KOPT-K1 (cell line): ENCODE data around the gene TWSG1.
"Not testable (repeated sequence)": the region's sequence is repeated elsewhere in the genome, so short reads cannot be mapped to it uniquely, and the experiment has no call there.

Source experiments
- H3K27ac ChIP-seq: fragments of 200-600 bp; sonication (generic); 2 replicates; pipeline ENCODE4 v1.5.1; 2016; ENCODE audit warnings: antibody characterized with exemption, mild to moderate bottlenecking, low read depth, low read length; ENCODE audit not compliant: poor library complexity, severe bottlenecking
- H3K36me3 ChIP-seq: fragments of 200-600 bp; sonication (generic); 2 replicates; pipeline ENCODE4 v1.5.1; 2017; ENCODE audit warnings: antibody characterized with exemption, mild to moderate bottlenecking, low read length, moderate library complexity; ENCODE audit not compliant: insufficient read depth
- H3K9me3 ChIP-seq: fragments of 200-600 bp; sonication (generic); 2 replicates; pipeline ENCODE4 v1.5.1; 2017; ENCODE audit warnings: antibody characterized with exemption, low read length, mild to moderate bottlenecking; ENCODE audit not compliant: insufficient read depth, poor library complexity, severe bottlenecking

Gene TWSG1

DNA sequence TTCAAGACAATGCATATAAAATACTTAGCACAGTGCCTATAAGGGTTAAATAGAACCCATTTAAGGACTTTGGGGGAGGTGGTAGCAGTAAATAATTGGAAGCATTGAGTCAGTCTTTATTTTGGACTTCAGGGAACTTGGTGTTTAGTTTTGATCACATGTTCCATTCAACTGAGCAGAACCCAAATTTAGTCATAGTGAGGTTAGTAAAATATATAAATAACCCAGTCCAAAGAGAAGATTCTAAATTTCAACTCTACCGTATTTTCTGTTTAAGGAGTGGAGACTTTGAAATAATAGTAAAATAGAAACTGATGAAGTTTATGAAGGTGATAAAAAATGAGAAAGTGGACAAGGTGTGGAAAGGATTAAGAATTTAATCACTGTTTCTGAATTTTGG is 19.7 kb downstream of the TWSG1 start:
- Histone ChIP-seq H3K36me3 (no peaks in the 10 kb centered on the region), H3K9me3 (no peaks in the 10 kb centered on the region)

DNA sequence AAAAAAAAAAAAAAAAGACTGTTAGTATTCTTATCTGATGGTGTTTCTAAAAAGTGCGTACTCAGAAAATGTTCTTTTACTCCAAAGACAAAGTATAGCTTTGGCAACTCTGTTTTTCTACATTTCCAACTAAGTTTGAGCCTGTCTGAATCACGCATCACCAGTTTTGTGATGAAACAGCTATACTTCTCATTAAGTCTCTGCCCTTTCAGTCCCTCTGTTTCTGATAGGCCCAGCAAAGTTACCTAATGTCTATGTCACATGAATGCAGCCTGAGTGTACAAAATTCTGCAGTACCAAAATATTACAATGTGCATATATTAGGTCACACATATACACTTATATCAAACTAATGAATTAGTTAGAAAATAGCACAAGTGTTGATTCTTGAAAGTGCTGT is 22.4 kb downstream of the TWSG1 start:
- peaks cover 6% of the 10 kb centered on the region; the same call in 1 of the 2 replicates for H3K36me3 ChIP-seq
- H3K27ac ChIP-seq: no peak overlapping the region
- no peaks in the 10 kb centered on the region for H3K9me3 ChIP-seq

More for the DNA sequence above, 19.7 kb downstream of the TWSG1 start:
- H3K27ac ChIP-seq: no peak overlapping the region

DNA sequence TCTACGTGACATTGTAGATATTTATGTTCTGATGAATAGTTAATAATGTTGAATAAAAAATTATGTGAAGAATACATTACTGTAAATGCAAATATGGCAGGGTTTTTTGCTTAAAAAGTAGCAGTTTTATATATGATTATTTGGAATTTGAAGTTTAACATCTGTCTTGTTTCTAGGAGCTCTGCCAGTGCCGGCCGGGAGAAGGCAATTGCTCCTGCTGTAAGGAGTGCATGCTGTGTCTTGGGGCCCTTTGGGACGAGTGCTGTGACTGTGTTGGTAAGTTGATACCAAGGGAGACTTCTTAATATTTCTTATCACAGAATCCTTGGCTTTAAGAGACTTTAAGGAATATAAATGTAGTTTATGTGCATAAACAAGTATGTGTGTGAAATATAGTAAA is 25.2 kb downstream of the TWSG1 start:
- H3K27ac ChIP-seq: no peak overlapping the region
- H3K36me3 ChIP-seq: peaks cover 16% of the 10 kb centered on the region; the same call in 1 of the 2 replicates
- no peaks in the 10 kb centered on the region for H3K9me3 ChIP-seq

DNA sequence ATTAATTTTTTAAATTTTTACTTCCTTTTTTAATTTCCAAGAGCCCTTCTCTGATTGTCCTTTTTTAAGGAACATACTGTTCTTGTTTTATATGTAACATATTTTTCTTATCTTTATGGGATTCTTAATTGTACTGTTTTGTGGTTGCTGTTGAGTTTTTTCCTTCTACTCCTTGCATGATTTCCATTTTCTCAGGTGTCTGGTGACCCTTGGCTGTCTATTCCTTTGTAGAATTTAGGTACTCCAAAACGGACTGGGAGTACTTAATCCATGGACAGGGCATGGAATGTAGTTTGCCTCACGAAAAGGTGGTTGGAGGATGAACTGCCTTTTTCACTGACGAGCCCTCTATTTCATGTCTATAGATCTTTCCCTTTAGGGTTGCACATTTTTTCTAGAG is 26.6 kb downstream of the TWSG1 start:
- no peaks in the 10 kb centered on the region for H3K9me3 ChIP-seq
- no peak overlapping the region for H3K27ac ChIP-seq
- H3K36me3 ChIP-seq: peaks cover 16% of the 10 kb centered on the region; the same call in 1 of the 2 replicates

DNA sequence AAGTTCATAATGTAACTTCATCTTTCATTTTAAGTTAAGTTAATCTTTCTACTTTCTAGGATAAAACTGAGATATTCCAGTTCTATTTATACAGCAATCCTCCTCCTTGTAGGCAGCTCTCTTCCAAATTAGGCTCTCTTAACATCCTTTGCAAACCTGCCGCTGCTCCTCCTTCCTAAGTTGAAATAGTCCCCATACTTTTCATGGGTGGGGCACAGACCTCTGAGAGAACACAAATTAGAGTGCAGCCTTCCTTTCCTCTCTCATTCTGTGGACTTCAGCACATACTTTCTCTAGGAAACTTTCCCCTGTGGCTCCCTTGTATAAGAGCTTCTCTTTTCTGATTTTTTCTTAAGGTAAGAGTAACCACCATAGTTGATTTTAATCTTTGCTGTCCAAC is 28.3 kb downstream of the TWSG1 start:
- H3K9me3 ChIP-seq: no peaks in the 10 kb centered on the region
- H3K27ac ChIP-seq: no peak overlapping the region
- peaks cover 22% of the 10 kb centered on the region; the same call in 1 of the 2 replicates for H3K36me3 ChIP-seq

DNA sequence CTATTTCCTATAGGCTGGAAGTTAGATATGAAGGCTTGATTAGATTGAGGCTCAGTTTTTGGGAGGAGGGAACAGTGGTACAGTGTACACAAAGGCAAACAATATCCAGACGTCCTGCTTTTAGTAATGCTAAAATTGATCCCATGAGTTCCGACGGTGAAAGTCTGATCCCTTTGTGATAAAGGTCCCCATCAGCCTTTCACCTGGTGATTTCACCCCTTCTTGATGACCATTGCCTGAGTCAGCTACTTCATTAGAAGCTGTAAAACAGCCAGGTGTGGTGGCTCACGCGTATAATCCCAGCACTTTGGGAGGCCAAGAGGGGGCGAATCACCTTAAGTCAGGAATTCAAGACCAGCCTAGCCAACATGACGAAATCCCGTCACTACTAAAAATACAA is 29.7 kb downstream of the TWSG1 start:
- Histone ChIP-seq H3K36me3 (peaks cover 26% of the 10 kb centered on the region; the same call in 1 of the 2 replicates), H3K27ac (no peak overlapping the region), H3K9me3 (no peaks in the 10 kb centered on the region)

DNA sequence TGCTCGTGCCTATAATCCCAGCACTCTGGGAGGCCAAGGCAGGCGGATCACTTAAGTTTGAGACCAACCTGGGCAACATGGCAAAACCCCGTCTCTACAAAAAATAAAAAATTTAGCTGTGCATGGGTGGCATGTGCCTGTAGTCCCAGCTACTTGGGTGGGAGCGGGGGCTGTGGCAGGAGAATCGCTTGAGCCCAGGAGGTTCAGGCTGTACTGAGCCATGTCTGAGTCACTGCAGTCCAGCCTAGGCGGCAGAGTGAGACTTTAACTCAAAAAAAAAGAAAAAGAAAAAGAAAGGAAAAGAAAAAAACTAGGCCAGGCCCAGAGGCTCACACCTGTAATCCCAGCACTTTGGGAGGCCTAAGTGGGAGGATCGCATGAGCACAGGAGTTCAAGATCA is 30.8 kb downstream of the TWSG1 start:
- H3K27ac ChIP-seq: no peak overlapping the region
- H3K36me3 ChIP-seq: peaks cover 26% of the 10 kb centered on the region; the same call in 1 of the 2 replicates

DNA sequence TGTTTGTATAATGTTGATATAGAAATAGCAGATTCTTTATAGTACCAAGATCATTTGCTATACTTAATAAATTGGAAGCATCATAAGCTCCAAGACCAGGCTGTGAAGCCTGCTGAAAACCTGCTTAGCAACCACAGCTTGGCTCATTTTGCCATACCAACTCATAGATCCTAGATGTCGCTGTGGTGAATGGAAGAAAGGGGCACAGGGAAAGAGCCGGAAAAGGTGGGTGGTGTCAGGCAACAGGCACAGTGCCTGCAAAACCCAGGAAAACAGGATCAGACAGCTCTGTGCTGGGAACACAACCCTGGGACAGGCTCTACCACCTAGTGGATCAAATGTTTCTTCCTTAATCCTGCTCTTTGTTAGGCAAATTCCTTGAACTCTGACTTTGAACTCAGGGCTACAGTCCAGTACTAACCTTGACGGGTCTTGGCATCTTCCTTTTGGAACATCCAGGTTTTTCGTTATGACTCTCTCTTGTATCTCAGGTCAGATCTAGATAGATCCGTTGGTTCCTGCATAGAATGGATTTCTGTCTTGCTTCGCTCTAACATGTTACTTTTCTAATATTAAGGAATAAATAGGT is 31.6 kb downstream of the TWSG1 start:
- no peaks in the 10 kb centered on the region for H3K9me3 ChIP-seq
- no peak overlapping the region for H3K27ac ChIP-seq
- H3K36me3 ChIP-seq: peaks cover 26% of the 10 kb centered on the region; the same call in 1 of the 2 replicates

More for the DNA sequence above, 30.8 kb downstream of the TWSG1 start:
- H3K9me3 ChIP-seq: no peaks in the 10 kb centered on the region

DNA sequence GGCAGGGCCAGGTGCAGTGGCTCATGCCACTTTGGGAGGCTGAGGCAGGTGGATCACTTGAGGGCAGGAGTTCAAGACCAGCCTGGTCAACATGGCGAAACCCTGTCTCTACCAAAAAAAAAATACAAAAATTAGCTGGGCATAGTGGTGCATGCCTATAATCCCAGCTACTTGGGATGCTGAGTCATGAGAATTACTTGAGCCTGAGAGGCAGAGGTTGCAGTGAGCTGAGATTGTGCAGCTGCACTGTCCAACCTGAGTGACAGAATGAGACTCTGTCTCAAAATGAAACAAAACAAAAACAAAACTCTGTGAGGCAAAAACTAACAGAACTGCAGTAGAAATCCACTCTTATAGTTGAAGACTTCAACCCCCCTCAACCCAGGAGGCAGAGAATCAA is 38.7 kb downstream of the TWSG1 start:
- H3K9me3 ChIP-seq, H3K27ac ChIP-seq: not testable (repeated sequence)

GRCh38 chr18:9379118-9379517 is 44.5 kb downstream of the TWSG1 start:
- no peaks in the 10 kb centered on the region for H3K36me3 ChIP-seq
- H3K27ac ChIP-seq: no peak overlapping the region
- H3K9me3 ChIP-seq: peaks cover 8% of the 10 kb centered on the region

More for the DNA sequence above, 38.7 kb downstream of the TWSG1 start:
- H3K36me3 ChIP-seq: not testable (repeated sequence)

- Histone ChIP-seq H3K27ac (no peak overlapping the region), H3K36me3 (no peaks in the 10 kb centered on the region), H3K9me3 (peaks cover 8% of the 10 kb centered on the region)
Measured at GRCh38 chr18:9380101-9380500, 45.5 kb downstream of the TWSG1 start.

GRCh38 chr18:9380621-9381395 is 46.2 kb downstream of the TWSG1 start:
- Histone ChIP-seq H3K9me3 (peaks cover 8% of the 10 kb centered on the region), H3K27ac (no peak overlapping the region)

DNA sequence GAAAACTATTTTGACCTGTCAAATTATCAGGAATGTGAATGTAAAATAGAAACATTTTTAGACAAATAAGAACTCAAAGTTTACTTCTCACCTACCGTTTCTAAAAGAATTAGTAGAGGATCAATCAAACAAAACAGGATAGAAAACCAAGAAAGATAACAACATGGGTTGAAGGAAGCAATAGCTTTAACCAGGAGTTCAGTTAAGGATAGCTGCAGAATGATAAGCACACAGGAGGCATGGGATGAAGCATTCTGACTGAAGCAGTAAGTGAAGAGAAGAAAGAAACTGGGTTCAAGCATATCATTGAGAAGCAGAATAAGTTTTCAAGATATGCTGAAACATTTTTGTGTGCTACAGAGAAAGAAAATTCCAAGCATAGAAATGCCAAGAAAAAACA is 52.3 kb downstream of the TWSG1 start:
- peaks cover 16% of the 10 kb centered on the region for H3K9me3 ChIP-seq
- H3K36me3 ChIP-seq: peaks cover 5% of the 10 kb centered on the region; the same call in 1 of the 2 replicates
- no peak overlapping the region for H3K27ac ChIP-seq

More at GRCh38 chr18:9380621-9381395, 46.2 kb downstream of the TWSG1 start:
- no peaks in the 10 kb centered on the region for H3K36me3 ChIP-seq

DNA sequence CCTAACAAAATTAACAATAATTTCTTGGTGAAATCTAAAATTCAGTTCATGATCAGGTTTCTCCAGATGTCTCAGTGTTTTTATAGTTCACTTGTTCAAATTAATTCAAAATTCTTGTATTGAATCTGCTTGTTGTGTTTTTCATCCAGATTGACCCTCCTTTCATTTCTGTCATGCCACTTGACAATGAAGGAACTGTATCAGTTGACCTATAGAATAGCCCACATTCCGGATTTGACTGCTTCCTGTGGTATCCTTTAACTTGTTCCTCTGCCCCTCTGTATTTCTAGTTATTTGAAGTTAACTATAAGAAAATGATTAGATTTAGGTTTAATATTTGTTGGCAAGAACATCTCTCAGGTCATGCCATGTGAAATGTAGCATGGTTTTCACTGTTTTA is 53.3 kb downstream of the TWSG1 start:
- peaks cover 5% of the 10 kb centered on the region; the same call in 1 of the 2 replicates for H3K36me3 ChIP-seq
- H3K9me3 ChIP-seq: peaks cover 22% of the 10 kb centered on the region
- H3K27ac ChIP-seq: no peak overlapping the region

- Histone ChIP-seq H3K27ac (no peak overlapping the region), H3K36me3 (peaks cover 5% of the 10 kb centered on the region; the same call in 1 of the 2 replicates), H3K9me3 (peaks cover 22% of the 10 kb centered on the region)
Measured at GRCh38 chr18:9389706-9390105, 55.1 kb downstream of the TWSG1 start.
